ENCODE measurements around the gene PLCH1. TPM values are rescaled to one million over a fixed set of nuclear protein-coding genes. Genes with fewer than 3 reads are reported as not detected.

PLCH1 gene
- total RNA-seq, 1 donor from 2014 or later, result not detected

DNA sequence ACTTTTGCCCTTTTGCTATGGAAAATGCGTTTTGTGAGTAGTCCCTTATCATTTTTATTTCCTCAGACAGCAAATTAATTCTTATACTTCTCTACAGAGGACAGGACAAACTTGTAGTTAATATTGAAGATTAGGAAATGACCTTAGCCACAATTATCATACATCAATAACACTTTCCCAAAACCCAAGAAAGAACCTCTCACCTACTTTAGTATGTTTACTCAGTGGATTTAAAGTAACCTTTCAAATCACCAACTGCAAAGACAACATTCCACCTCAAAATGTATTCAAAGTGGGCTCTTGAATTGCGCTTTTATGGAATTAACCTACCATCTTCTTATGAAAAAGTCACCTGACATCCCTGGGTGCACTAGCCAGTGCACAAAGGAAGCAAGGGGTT lies 107.3 kb downstream of the PLCH1 start:
- Mint-ChIP-seq H3K27ac (ENCODE audit: unreplicated experiment) (no peak overlapping the region), H3K4me1 (ENCODE audit: unreplicated experiment) (no peaks in the 10 kb centered on the region), H3K9me3 (ENCODE audit: unreplicated experiment) (no peaks in the 10 kb centered on the region), H3K4me3 (ENCODE audit: unreplicated experiment) (no peak overlapping the region), H3K27me3 (ENCODE audit: unreplicated experiment) (peaks cover 2% of the 10 kb centered on the region), H3K36me3 (ENCODE audit: unreplicated experiment) (no peaks in the 10 kb centered on the region)
- TF ChIP-seq CTCF (IDR thresholded peaks at IDR 0.05), result no peak
- no peak for DNase-seq (ENCODE audit: extremely low spot score, unreplicated experiment)

DNA sequence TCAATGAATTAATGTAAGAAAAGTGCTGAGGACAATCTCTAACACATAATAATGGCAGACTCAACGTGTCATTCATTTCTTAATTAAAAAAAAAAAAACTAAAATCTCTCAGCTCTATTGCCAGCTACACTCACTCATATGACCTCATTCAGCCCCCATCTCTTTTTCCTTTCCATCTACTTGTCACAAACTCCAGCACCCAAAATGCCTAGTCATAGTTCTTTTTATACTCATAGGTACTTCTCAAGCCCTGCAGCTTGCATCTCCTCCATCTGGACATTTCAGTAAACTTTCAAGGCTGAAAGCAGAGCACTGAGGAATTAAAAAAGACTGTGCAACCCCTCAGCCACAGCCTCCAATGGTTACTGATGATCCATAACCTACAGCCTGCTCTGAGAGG lies 109.8 kb downstream of the PLCH1 start:
- no peaks in the 10 kb centered on the region for H3K4me1 Mint-ChIP-seq (ENCODE audit: unreplicated experiment)
- H3K27ac Mint-ChIP-seq (ENCODE audit: unreplicated experiment), result no peak overlapping the region
- no peaks in the 10 kb centered on the region for H3K9me3 Mint-ChIP-seq (ENCODE audit: unreplicated experiment)
- H3K27me3 Mint-ChIP-seq (ENCODE audit: unreplicated experiment), result peaks cover 5% of the 10 kb centered on the region
- no peaks in the 10 kb centered on the region for H3K36me3 Mint-ChIP-seq (ENCODE audit: unreplicated experiment)
- no peak for DNase-seq (ENCODE audit: extremely low spot score, unreplicated experiment)
- TF ChIP-seq CTCF (IDR thresholded peaks at IDR 0.05), result no peak
- H3K4me3 Mint-ChIP-seq (ENCODE audit: unreplicated experiment), result no peak overlapping the region

DNA sequence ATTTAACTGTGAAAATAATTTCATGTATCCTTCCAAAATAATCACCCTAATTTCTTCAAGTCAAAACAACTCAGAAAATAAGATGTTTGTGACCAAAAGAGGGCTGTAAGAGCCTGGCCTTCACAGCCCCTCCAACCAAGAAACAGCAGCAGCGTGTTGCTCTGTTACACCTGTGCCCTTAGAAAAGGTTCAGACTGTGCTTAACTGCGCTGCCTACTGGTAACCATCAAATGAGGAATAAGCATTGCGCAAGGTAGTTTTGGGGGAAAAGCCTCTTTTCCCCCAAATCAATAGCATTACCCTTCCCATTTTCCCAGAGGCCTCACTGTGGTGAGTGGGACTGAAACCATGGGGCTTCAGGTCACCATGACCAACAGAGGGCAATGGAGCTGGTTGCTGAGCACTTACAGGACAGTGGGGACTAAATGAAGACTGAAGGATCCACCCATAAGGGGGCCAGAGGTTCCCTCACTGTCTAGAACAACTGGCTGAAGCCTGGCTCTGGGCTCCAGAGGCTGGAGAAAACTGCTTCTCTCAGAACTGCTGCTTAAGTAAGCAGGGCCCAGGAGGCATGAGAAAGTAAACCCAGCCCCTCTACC lies 110.7 kb downstream of the PLCH1 start:
- H3K27ac Mint-ChIP-seq (ENCODE audit: unreplicated experiment), result no peak overlapping the region

GRCh38 chr3:155631323-155632019 lies 113.4 kb downstream of the PLCH1 start:
- no peak for TF ChIP-seq CTCF (IDR thresholded peaks at IDR 0.05)
- Mint-ChIP-seq H3K36me3 (ENCODE audit: unreplicated experiment) (no peaks in the 10 kb centered on the region), H3K27me3 (ENCODE audit: unreplicated experiment) (peaks cover 2% of the 10 kb centered on the region), H3K27ac (ENCODE audit: unreplicated experiment) (no peak overlapping the region), H3K4me1 (ENCODE audit: unreplicated experiment) (no peaks in the 10 kb centered on the region), H3K4me3 (ENCODE audit: unreplicated experiment) (no peak overlapping the region), H3K9me3 (ENCODE audit: unreplicated experiment) (no peaks in the 10 kb centered on the region)
- no peak for DNase-seq (ENCODE audit: extremely low spot score, unreplicated experiment)

More for the DNA sequence above, 110.7 kb downstream of the PLCH1 start:
- no peak for DNase-seq (ENCODE audit: extremely low spot score, unreplicated experiment)
- Mint-ChIP-seq H3K9me3 (ENCODE audit: unreplicated experiment) (no peaks in the 10 kb centered on the region), H3K27me3 (ENCODE audit: unreplicated experiment) (peaks cover 5% of the 10 kb centered on the region), H3K4me1 (ENCODE audit: unreplicated experiment) (no peaks in the 10 kb centered on the region), H3K36me3 (ENCODE audit: unreplicated experiment) (no peaks in the 10 kb centered on the region), H3K4me3 (ENCODE audit: unreplicated experiment) (no peak overlapping the region)
- no peak for TF ChIP-seq CTCF (IDR thresholded peaks at IDR 0.05)

DNA sequence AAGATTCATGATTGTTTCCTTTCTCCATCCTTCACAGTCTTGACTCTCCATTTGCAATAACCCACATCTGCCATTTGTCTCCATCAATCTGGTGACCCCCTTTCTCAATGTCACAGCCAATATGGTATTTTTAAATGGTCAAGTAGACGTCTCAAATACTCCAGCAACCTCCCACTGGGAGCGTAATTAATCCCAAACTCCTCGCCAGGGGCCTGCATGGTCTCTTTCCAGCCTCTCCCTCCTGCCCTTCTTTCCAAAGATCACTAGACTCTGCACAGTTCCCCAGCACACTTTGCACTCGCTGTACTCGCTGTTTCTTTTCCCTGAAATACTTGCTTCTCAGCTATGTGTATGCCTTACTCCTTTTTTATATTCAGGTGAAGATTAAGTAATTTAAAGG lies 115.3 kb downstream of the PLCH1 start:
- no peak for DNase-seq (ENCODE audit: extremely low spot score, unreplicated experiment)
- Mint-ChIP-seq H3K4me1 (ENCODE audit: unreplicated experiment) (no peaks in the 10 kb centered on the region), H3K9me3 (ENCODE audit: unreplicated experiment) (no peaks in the 10 kb centered on the region), H3K27ac (ENCODE audit: unreplicated experiment) (no peak overlapping the region), H3K27me3 (ENCODE audit: unreplicated experiment) (peaks cover 2% of the 10 kb centered on the region), H3K4me3 (ENCODE audit: unreplicated experiment) (no peak overlapping the region), H3K36me3 (ENCODE audit: unreplicated experiment) (no peaks in the 10 kb centered on the region)
- no peak for TF ChIP-seq CTCF (IDR thresholded peaks at IDR 0.05)

All from osteocyte (in vitro differentiated cells).